HG03342 (cell line): ENCODE results near the gene CERS6.
"Not testable (repeated sequence)": the region's sequence is repeated elsewhere in the genome, so short reads cannot be mapped to it uniquely, and the experiment has no call there.

ENCODE experiments used
- ATAC-seq: cut with Tn5 transposase; IDR thresholded peaks from one replicate; pipeline ENCODE4 v1.9.1; 2021; ENCODE audit warnings: mild to moderate bottlenecking, moderate library complexity; ENCODE audit not compliant: unreplicated experiment

Gene CERS6

GRCh38 chr2:168466834-168467565 lies 10.9 kb downstream of the CERS6 start:
- ATAC-seq, result no peak

GRCh38 chr2:168467729-168468128 lies 11.7 kb downstream of the CERS6 start:
- ATAC-seq, result no peak

DNA sequence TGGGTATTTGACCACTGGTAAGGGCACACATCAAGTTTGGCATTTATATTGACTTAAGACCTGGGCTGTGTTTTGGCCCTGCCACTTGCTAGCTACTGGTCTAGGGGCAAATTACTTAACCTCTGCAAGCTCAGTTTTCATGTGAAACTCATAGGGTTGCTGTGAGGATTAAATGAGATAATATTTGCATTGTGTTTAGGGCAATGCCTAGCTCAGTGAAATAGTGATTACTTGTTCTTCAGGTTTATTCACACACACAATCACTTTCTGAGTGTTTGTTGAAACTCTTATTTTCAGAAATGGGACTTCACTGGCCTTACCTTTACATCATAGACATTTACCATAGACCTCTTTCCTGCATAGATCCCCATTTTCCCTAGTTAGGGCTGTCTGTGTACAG lies 12.3 kb downstream of the CERS6 start:
- ATAC-seq, result no peak

DNA sequence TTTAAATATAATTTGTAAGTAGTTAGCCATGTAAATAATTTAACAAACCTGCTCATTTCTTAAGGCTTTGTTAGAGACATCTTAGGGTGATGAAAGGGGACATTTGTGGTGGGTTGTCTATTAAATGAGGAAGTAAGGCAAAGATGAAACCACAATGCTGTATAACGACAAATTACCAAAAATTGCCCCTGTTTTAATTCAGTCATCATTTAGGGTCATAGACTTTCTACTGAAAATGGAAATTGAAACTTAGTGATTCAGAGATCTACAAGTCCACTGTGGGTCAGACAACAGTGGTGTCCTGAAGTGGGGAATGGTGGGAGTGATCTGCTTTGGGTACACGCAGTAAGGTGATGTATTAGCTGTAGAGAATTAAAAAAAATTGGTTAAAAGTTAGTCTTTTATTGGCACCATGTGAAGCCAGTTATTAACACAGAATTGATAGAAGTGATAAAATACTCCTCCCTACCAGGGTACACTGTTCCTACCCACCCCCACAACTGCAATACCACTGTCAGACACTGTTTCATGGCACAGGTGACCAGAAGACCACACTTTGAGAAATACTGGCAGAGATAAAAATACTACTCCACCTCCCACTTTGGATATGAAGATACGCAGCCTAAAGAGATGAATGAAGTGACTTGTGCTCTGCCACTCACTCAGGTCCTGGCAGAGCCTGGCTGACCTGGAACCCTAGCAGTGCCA lies 13.4 kb downstream of the CERS6 start:
- peak; percentile 61 for ATAC-seq

DNA sequence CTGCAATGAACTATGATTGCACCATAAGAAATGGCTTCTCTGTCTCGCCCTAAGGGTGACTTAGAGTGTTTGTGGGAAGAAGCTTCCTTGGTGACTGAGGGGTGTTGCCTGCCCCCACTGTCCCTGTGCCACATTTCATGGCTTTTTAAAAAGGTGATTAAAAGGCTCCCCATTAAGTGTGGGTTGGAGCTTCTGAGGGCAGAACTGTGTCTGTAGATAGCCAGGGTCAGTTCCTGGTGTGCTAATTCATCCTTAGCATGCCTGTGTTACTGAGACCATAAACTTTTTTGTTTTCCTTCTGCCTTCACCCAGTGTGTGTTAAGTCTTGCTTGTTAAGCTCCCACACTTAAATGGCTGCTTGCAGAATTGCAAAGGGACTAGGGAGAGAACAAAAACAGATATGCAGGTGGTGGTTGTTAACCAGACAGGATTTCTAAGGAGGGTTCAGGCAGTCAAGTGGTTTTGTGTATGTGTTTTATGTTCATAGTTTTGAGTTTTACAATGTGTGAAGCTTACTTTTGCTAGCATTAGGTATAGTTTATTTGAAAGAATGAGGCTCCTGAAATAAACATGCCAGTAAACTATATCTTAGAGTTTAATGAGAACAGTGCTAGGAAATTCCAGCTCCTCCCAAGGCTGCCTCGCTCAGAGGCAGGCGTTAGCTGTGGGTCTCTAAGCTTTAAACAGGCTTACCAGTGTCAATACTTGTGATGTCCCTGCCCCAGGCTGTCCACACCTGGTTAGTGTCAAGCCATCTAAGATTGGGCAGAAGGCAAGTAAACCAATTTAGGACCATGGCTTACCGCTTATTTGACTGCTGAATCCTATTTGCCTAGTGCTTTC lies 14.5 kb downstream of the CERS6 start:
- peak; percentile 53 for ATAC-seq

- ATAC-seq, result no peak
These were observed 15.0 kb downstream of the CERS6 start for GRCh38 chr2:168471163-168471475.

- ATAC-seq, result no peak
These were observed 19.6 kb downstream of the CERS6 start for GRCh38 chr2:168475636-168476035.

DNA sequence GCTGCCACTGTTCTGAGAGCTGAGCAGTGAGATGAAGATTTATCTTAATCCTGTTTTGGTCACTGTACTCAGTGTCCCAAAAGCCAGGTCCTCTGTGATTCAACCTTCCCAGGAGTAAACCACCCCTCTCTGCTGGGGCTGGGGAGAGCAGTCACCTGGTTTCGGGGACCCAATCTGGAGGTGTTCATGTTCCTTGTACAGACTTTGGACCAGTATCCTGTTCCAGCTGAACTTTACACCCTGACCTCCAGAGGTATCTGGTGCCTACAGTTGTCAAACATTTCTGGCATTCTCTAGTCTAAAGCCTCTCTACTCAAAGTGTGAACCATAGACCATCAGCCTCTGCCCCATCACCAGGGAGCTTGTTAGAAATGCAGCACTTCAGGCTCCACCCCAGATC lies 22.1 kb downstream of the CERS6 start:
- no peak for ATAC-seq

GRCh38 chr2:168480356-168480755 lies 24.3 kb downstream of the CERS6 start:
- no peak for ATAC-seq

DNA sequence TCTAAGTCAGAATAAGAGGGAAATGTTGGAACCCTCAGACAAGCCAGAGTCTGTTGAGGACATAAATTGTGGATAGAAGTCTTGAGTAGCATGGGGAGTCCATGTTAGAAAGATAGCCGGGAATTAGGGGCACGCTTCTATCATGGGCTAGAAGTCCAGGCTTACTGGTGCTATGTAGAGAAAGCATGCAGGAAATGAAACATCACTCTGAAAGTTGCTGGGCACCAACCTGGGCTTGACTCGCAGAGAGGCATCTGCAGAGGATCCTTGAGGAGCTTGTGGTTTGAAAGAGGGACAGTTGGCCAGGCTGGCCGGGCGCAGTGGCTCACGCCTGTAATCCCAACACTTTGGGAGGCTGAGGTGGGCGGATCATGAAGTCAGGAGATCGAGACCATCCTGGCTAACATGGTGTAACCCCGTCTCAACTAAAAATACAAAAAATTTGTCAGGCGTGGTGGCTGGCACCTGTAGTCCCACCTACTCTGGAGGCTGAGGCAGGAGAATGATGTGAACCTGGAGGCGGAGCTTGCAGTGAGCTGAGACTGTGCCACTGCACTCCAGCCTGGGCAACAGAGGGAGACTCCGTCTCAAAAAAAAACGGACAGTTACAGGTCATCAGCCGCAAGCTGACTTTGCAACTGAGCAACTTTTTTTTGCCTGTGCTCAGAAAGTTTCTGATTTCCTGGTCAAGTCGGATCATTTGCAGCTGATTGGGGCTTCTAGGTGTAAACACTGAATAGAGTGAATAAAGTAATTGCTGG lies 24.9 kb downstream of the CERS6 start:
- no peak for ATAC-seq

GRCh38 chr2:168482269-168482668 lies 26.2 kb downstream of the CERS6 start:
- ATAC-seq, result no peak

GRCh38 chr2:168482952-168483831 lies 27.1 kb downstream of the CERS6 start:
- no peak for ATAC-seq

GRCh38 chr2:168486477-168486876 lies 30.4 kb downstream of the CERS6 start:
- ATAC-seq, result no peak

- peak; percentile 90 for ATAC-seq
These were observed 34.2 kb downstream of the CERS6 start for GRCh38 chr2:168490015-168490874.

DNA sequence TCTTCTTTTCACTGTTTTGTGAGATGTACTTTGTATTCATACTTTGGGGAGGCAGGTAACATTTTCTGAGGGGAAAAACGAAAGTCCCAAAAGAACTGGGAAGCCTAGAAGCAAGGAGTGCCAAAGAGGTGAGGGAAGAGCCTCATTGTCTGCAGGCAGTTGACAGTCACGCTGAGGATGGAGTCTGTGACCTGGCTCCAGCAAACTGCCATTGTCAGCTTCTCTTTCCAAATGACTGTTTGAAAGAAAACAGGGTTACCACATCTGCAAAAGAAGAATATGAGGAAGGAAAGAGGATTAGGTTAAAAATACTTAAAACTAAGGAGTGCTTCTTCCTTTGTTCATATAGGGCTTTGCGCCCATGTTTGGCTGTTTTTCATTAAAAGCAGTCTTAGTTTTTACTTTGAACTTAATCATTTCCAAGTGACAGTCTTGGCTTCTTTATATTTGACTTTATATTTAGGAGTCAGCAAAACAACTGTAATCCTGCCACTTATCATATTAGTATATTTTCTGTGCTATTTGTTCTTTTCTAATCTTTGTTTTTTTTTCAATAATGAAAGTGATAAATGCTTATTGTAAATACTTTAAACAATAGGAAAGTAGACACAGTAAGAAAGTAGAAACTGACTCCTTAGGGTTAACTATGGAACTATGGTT lies 35.0 kb downstream of the CERS6 start:
- ATAC-seq, result peak; percentile 15

- ATAC-seq, result not testable (repeated sequence)
These were observed 35.7 kb downstream of the CERS6 start for GRCh38 chr2:168491728-168492127.

DNA sequence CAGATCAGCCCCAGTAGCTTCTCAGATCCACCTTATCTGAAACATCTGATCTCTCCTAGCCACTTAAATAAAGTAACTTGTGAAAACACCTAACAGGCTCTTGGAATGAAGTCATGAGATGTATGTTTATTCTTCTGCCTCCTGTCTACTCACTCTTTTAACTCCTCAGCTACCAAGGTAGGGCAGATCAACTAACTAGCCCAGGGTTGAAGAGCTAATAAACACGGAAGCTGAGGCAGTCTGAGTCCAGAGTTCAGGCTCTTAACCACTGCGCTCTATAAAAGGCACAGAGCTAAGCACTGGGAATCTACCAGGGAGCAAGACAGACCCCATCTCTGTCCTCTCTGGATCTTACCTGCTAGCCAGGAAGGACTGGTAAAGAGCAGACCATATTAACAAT lies 37.1 kb downstream of the CERS6 start:
- not testable (repeated sequence) for ATAC-seq

GRCh38 chr2:168494190-168494711 lies 38.2 kb downstream of the CERS6 start:
- no peak for ATAC-seq
